NCI-H1436 (cell line): ENCODE measurements around the gene TNPO2.

Source experiments
- DNase-seq: peaks from one replicate; lab custom pipeline; 2025; lab: John Stamatoyannopoulos, UW

The TNPO2 gene

DNA sequence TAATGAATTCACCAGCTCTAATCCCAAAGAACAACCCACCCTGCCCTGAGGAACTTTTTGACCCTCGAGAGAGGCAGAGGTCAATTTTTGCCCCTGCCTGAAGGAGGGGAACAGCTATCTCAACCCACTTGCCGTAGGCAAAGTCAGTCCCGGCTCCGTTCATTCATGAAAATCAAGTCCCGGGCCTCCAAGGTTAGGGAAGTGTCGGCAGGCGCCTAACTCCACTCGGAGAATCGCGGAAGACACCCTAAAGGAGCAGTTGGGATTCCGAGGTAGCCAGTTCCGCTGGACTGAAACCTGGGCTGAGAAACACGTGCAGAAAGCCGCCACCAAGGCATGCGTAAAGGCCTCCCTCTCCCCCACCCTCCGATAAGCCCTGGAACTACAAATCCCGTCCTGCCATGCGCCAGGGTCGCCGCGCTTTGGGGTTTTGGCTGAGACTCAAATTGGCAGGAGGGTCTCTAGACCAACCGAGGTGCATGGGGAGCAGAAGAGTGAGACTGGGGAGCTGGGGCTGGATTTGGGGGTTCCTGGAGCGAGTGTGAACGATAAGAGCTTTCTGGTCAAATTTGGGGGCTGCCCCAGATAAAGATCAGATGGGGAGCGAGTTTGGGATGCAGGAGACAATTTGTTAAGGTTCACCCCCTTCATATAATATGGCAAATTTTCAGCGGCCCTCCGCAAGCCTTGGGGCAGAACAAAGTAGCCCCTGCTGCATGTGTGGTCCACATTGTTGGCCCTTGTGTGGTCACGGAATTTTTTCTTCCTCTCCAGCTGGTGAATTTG is at the start of gene TNPO2:
Gene TNPO2, minus strand, starts transcription at position 292 of the 786 bp plus-strand sequence. CDS start 2,955 bp downstream, outside the sequence.
- peak; percentile 33 for DNase-seq

- no peak for DNase-seq
Observed at GRCh38 chr19:12772323-12772722, 48.6 kb upstream of the TNPO2 start.

DNA sequence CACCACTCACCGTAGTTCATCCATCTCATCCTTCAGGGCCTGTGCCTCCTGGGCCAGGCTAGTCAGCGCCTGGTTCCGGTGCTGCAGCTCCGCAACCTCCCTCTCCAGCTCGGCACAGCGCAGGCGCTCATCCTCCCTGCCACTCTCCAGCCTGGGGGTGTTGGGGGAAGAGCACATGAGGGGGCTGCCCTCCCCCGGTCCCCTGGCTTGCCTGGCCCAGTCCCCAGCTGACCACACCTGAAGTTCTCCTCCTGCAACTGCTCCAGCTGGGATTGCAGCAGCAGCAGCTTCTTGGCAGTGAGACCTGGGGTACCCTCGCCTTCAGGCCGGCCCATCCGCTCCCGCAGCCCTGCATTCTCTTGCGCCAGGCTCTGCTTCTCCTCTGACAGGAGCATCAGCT is 47.2 kb upstream of the TNPO2 start:
- no peak for DNase-seq

DNA sequence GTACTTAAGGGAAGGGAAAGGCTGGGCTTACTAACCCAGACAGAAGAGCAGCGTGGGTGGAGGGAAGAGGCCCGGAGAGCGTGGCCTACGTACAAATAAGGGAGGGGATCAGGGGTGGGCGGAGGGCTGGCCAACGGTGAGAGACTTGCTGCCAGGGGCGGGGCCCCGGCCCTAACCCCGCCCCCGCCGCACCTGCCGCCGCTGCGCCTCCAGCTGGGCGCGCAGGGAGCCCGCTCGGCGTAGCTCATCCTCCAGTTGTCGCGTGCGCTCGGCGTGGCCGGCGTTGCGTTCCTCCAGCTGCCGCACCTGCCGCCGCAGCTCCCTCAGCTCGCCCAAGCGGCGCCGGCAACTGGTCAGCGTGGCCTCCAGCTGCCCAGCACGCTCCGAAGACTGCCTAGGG is 46.0 kb upstream of the TNPO2 start:
- DNase-seq, result peak; percentile 66

- no peak for DNase-seq
Observed at GRCh38 chr19:12767666-12768065, 43.9 kb upstream of the TNPO2 start.

DNA sequence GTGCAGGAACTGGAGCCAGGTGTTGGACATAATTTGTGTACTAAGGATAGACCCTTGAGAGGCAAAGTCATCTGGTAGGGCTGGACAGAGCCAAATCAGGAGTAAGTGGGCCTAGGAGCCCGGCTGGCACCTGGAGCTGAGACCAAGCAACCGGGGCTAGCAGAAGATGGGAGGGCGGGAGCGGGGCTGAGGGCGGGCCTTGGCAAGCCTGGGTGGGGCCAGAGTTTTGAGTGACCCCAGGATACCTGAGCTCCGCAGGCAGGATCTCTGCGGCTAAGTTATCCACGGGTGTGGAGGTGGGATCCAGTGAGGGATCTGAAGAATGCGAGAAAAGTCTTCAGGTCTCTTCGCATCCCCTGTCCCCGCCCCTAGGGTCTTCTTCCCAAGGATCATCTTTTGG is 43.4 kb upstream of the TNPO2 start:
- DNase-seq, result no peak

DNA sequence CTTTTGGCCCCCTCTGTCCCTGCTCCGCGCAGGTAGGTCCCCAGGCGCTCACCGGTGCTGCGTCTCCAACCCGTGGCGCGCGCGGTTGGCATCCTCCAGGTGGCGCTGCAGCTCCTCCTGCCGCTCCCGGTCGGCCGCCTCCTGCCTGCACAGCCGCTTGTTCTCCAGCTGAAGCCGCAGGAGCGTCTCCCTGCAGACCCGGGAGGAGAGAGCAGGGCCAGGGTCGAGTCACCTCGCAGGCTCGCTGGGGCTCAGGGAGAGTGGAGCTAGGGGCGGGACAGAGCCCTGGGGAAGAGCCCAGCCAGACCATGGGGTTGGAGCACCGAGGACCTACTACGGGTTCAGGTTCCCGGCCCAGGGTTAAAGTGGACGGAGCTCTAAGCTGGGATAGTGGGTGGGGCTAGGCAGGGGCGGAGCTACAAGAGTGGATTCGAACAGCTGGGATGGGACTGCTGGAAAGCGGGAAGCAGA is 42.4 kb upstream of the TNPO2 start:
- no peak for DNase-seq

GRCh38 chr19:12764698-12765097 is 41.0 kb upstream of the TNPO2 start:
- no peak for DNase-seq

DNA sequence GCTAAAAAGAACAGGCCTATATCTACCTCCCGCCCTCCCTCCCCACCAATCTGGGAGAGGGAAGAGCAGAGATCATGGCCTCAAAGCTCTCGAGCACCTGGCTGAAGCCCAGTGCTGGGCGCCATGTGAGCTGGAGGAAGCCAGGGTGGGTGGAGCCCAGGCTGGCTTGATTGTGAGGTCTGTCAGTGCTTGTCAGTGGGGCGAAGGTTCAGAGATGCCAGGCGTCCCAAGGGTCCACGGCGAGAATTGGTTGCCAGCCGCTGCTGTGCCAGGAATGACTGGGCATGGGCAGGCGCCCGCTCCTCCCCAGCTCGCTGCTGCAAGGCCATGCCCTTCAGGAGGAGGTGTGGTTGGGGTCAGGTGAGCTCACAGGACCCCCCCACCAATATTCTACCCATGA is 39.4 kb upstream of the TNPO2 start:
- no peak for DNase-seq

DNA sequence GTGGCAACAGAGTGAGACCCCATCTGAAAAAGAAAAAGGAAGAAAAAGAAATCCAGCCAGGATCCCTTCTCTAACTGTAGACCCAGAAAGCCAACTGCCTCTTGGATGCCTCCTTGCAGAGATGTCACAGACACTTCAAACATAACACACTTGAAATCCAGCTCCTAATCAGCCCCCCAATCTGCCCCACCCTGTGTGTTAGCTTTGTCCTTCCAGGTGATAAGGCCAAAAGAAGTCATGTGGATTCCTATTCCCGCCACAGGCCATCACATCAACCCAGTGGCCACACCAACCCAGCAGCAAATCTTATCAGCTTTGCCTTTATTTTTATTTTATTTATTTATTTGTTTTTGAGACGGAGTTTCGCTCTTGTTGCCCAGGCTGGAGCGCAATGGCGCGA is 36.0 kb upstream of the TNPO2 start:
- no peak for DNase-seq

GRCh38 chr19:12757544-12758274 is 34.0 kb upstream of the TNPO2 start:
- DNase-seq, result peak; percentile 67

DNA sequence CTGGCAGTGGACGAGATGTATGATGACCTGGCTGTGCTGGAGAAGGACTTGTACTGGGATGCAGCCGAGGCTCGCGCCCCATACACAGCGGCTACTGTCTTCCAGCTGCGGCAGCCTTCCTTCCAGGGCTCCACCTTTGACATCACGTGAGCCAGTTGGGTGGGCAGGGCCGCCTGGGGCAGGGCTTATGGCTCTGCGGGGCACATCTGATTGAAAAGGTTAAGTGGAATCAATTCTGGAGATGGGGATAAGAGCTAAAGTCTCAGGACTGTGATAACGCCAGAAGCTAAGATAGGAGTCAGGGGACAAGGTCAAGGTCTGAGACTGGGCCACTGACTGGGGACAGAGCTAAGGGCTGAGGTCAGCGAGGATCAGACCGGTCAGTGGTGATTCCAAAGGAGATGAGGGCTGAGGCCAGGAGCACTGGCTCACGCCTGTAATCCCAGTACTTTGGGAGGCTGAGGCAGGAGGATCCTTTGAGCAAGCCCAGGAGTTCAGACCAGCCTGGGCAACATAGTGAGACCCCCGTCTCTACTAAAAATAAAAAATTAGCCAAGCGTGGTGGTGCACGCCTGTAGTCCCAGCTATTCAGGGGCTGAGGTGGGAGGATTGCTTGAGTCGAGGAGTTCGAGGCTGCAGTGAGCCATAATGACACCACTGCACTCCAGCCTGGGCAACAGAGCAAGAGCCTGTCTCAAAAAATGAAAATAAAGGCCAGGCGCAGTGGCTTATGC is 32.6 kb upstream of the TNPO2 start:
- DNase-seq, result no peak

DNA sequence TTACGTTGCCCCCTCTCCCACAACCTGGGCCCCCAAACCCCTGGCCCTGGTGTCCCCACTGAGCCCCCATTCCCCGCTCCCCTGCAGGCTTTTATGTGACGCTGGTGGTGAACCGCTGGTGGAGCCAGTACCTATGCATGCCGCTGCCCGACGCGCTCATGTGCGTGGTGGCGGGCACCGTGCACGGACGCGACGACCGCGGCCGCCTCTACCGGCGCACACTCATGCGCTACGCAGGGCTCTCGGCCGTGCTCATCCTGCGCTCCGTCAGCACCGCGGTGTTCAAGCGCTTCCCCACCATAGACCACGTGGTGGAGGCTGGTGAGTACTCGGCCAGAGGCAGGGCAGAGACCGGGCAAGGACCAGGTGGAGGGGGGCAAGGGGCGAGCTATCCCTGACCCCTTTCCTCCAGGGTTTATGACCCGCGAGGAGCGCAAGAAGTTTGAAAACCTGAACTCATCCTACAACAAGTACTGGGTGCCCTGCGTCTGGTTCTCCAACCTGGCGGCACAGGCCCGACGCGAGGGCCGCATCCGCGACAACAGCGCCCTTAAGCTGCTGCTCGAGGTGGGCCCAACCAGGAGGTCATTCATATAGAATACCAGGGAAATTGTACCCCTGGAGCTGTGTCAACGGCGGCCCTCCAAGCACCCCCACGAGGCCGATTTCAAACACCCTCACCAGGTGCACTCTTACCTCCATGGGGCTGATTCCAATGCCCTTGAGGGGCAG is 30.9 kb upstream of the TNPO2 start:
- no peak for DNase-seq

DNA sequence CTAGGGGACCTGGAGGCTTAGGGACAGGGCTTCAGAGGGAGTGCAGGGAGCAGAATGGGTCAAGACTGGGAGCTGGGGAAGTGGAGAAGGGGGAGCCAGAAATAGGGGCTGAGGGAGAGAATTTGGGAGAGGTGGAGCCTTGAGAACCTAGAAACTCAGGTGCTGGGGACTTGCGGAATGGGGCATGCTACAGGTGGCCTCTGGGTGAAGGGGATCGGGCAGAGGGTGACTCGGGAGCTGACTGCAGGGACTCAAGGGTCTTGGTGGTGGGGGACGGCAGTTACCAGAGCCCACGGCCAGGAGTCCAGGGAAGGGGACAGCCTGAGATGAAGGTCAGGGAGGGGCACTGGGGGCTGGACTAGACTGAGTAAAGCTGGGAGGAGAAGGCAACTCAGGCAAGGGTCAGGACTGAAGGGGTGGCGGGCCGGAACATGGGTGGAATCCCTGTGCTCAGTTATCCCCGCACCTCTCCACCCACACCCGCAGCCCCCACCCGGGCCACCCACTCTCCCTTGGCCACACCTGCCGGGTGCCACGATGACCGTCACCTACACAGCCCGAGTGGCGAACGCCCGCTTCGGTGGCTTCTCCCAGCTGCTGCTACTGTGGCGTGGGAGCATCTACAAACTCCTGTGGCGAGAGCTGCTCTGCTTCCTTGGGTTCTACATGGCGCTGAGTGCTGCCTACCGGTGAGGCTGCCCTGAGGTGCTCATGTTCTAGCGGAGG is 28.5 kb upstream of the TNPO2 start:
- DNase-seq, result no peak

GRCh38 chr19:12751635-12752034 is 27.9 kb upstream of the TNPO2 start, which contains the start of gene BEST2:
Gene BEST2 (plus strand): TSS chr19:12751791. CDS start chr19:12752593, 802 bp downstream.
- DNase-seq, result no peak

- no peak for DNase-seq
Observed at GRCh38 chr19:12750851-12751250, 27.1 kb upstream of the TNPO2 start.

- DNase-seq, result no peak
Observed at GRCh38 chr19:12749938-12750521, 26.3 kb upstream of the TNPO2 start.

- DNase-seq, result no peak
Observed at GRCh38 chr19:12748489-12748888, 24.8 kb upstream of the TNPO2 start.

DNA sequence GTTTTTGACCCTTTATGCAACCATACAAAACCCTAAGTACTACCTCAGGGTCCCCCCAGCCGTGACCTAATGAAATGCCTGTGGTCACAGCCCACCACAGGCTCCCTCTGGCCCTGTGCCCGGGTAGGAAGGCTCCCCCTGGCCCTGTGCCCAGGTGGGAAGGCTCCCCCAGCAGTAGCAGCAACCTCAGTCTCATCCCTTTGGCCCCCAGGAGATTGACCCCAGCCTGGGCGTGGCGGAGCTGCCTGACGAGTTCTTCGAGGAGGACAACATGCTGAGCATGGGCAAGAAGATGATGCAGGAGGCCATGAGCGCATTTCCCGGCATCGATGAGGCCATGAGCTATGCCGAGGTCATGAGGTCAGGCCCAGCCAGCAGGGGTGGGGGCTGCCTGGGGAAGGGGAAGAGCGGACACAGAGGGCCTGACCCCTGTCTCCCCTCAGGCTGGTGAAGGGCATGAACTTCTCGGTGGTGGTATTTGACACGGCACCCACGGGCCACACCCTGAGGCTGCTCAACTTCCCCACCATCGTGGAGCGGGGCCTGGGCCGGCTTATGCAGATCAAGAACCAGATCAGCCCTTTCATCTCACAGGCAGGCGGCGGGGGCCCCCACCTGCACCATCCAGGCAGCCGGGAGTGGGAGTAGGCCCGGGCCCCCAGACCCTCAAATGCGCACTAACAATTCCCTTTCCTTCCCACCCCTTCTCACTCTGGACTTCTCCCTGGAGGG is 21.6 kb upstream of the TNPO2 start:
- DNase-seq, result no peak

DNA sequence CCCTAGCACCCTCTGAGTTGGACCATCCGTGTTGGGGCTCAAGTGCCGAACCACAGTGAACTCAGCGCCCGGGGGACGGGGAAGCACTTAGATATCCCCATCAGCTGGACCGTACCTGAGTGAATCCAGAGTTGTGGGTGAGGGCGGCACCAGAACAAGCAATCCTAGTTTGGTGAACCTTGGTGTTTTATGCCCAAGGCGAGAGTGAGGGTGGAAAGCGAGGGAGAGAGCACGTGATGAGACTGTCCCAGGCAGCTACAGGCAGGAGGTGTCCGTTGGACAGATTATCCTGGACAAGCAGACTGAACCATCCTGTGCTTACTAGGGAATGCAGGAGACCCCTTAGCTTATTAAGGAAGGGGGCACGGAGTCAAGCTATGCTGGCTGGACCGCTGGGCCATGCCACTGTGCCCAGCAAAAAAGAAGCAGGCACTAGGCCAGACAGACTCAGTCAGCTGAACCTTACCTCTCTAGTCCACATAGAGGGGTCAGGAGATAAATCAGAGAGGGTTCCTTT is 14.2 kb upstream of the TNPO2 start:
- DNase-seq, result no peak
